ENCODE data around the gene ASF1A. TPM values are rescaled to one million over a fixed set of nuclear protein-coding genes. Genes with fewer than 3 reads are reported as not detected.

ASF1A gene
- total and polyA plus RNA-seq, 2 experiments from 2014 or later, result 15.5 to 21.5 TPM

DNA sequence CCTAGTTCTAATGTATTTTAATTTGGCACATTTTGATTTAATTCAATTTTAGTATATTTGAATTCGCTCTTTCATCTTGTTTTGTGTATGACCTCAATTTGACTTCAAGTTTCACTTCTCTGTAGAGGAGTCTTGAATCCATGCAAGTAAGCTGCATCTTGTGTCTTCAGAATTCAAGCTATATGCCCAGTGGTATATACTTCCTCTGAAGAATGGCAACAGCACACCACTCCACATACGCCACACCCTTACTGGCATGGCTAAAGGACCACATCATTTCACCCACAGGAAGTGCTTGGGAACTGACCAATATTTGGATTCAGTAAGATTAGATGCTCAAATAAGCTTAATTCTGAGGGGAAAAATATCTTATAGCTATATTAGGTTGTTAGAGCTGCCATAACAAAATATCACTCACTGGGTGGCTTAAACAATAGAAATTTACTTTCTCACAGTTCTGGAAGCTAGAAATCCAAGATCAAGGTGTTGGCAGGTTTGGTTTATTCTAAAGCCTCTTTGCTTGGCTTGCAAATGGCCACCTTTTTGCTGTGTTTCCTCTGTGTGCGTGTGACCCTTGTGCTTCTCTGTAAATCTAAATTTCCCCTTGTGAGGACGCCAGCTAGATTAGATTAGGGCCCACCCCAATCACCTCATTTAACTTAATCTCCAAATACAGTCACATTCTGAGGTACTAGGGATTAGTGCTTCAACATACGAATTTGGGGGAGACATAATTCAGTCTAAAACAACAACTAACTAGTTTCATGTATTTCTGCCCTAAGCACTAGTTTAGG, 2.8 kb upstream of the ASF1A start:
- in situ Hi-C loops (cut with MboI), result no loop called here
- Histone ChIP-seq H3F3A (ENCODE audit: insufficient read depth) (peaks cover 32% of the 10 kb centered on the region), H3K27ac (0 out of 2 replicates have a peak overlapping the region, but pooled peaks have one; percentile 90), H3K9me2 (ENCODE audit: insufficient read depth) (no peaks in the 10 kb centered on the region), H3K4me1 (ENCODE audit: insufficient read depth) (peaks cover 24% of the 10 kb centered on the region), H2AFZ (no peak overlapping the region), H3K9me3 (ENCODE audit: low read depth) (no peaks in the 10 kb centered on the region), H3K27me3 (replicated peaks; ENCODE audit: insufficient read depth) (no peaks in the 10 kb centered on the region), H3K9ac (no peak overlapping the region), H3K4me2 (ENCODE audit: unreplicated experiment) (peak overlapping the region; percentile 6), H4K20me1 (ENCODE audit: insufficient read depth) (no peaks in the 10 kb centered on the region), H3K36me3 (ENCODE audit: low read depth) (no peaks in the 10 kb centered on the region), H3K4me3 (no peak overlapping the region), H3K79me2 (ENCODE audit: insufficient read depth) (peaks cover 69% of the 10 kb centered on the region)
- TF ChIP-seq EZH2 (IDR thresholded peaks at IDR 0.05; ENCODE audit: insufficient read depth, poor library complexity, severe bottlenecking), result no peak
- TF ChIP-seq EZH2phosphoT487 (IDR thresholded peaks at IDR 0.05; ENCODE audit: insufficient read depth, low read depth), result no peak
- DNase-seq, result peak; percentile 26
- WGBS, 2 experiments (ENCODE audit: low coverage in 1 of 2, low lambda C conversion rate in 2 of 2, missing lambda C conversion rate in 2 of 2), result 97 to 98% methylated on average over 5 of the region's 5 CpGs

DNA sequence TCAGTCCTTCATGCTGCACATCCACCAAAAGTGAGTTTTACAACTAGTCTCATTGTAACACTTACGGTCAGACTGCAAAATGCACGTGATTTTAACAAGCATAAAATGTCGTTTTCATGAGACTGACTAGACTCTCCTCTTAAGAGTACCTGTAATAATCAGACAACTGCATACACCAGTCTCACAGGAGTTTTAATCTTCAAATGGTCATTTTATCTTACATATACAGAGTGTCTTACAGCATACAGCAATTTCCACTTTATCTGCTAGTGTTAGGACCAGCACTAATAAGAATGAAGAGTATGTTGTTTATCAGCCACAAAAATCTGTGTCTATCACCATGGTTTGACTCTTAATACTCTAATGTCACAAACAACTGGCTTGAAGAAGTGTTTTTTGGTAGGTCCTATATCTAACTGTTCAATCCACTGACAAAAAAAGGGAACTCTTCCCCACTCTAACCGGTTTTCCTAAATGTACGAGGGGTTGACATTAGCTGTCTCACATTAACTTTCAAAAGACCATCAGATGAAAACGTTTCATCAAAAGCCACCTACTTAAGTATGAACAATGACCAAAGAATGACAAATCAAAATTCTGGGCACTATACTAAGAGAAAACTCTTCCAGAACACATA, 1.5 kb upstream of the ASF1A start:
- peak overlapping the region; percentile 87 for H3K4me2 ChIP-seq (ENCODE audit: unreplicated experiment)
- in situ Hi-C loops (cut with MboI), result no loop called here
- peak; percentile 55 for DNase-seq
- H4K20me1 ChIP-seq (ENCODE audit: insufficient read depth), result no peaks in the 10 kb centered on the region
- peak overlapping the region; percentile 89 for H3K9ac ChIP-seq
- peaks cover 69% of the 10 kb centered on the region for H3K79me2 ChIP-seq (ENCODE audit: insufficient read depth)
- H3K27ac ChIP-seq, result peak overlapping the region; percentile 90
- TF ChIP-seq EZH2 (IDR thresholded peaks at IDR 0.05; ENCODE audit: insufficient read depth, poor library complexity, severe bottlenecking), result no peak
- TF ChIP-seq EZH2phosphoT487 (IDR thresholded peaks at IDR 0.05; ENCODE audit: insufficient read depth, low read depth), result no peak
- H3F3A ChIP-seq (ENCODE audit: insufficient read depth), result peaks cover 40% of the 10 kb centered on the region
- H2AFZ ChIP-seq, result peak overlapping the region; percentile 90
- H3K27me3 ChIP-seq (replicated peaks; ENCODE audit: insufficient read depth), result no peaks in the 10 kb centered on the region
- no peaks in the 10 kb centered on the region for H3K9me3 ChIP-seq (ENCODE audit: low read depth)
- H3K4me1 ChIP-seq (ENCODE audit: insufficient read depth), result peaks cover 27% of the 10 kb centered on the region
- H3K9me2 ChIP-seq (ENCODE audit: insufficient read depth), result no peaks in the 10 kb centered on the region
- no peaks in the 10 kb centered on the region; the same call in 1 of the 2 replicates for H3K36me3 ChIP-seq (ENCODE audit: low read depth)
- H3K4me3 ChIP-seq, result peak overlapping the region; percentile 95
- WGBS, 2 experiments (ENCODE audit: low coverage in 1 of 2, low lambda C conversion rate in 2 of 2, missing lambda C conversion rate in 2 of 2), result 28 to 30% methylated on average over 6 of the region's 6 CpGs

DNA sequence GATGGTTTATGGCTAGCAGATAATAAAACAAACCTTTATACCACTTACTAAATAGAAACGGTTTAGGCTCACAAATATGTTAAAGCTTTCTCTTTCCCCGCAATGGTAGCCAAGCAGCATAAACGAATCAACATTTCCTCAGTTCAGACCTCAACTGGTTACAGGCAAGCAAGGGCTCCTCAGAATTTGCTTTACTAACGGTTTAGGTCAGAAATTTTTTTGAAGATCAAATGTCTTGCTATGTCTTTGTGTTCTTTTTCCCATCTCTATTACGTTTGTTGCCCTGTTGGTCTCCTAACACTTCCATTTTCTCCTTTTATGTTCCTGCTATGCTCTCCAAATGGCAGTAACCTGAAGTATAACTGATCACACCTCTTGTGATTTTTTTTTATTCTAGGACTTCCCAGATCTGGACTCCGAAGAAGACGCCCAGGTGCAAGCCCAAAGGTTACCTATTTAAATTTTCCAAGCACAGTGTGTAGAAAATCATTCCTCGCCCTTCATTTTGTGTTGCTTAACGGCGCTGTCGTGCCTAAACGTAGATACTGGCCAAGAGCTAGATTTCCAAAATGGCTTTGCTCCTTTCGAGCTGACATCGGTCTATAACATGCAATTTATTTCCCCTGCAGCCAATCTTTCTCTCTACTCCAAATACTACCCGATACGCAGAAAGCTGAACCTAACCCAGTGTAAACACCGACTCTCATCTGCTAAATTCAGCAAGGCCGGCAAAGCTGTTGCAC, 717 bp upstream of the ASF1A start:
- Histone ChIP-seq H4K20me1 (ENCODE audit: insufficient read depth) (no peaks in the 10 kb centered on the region), H2AFZ (peak overlapping the region; percentile 90), H3K9ac (peak overlapping the region; percentile 89), H3K27me3 (replicated peaks; ENCODE audit: insufficient read depth) (no peaks in the 10 kb centered on the region), H3K27ac (peak overlapping the region; percentile 90), H3K9me2 (ENCODE audit: insufficient read depth) (no peaks in the 10 kb centered on the region), H3K36me3 (ENCODE audit: low read depth) (no peaks in the 10 kb centered on the region; the same call in 1 of the 2 replicates), H3K4me1 (ENCODE audit: insufficient read depth) (peaks cover 27% of the 10 kb centered on the region), H3K79me2 (ENCODE audit: insufficient read depth) (peaks cover 69% of the 10 kb centered on the region), H3K4me2 (ENCODE audit: unreplicated experiment) (peak overlapping the region; percentile 87), H3K4me3 (peak overlapping the region; percentile 95), H3F3A (ENCODE audit: insufficient read depth) (peaks cover 40% of the 10 kb centered on the region), H3K9me3 (ENCODE audit: low read depth) (no peaks in the 10 kb centered on the region)
- 0 to 1% methylated on average over 18 of the region's 18 CpGs for WGBS, 2 experiments (ENCODE audit: low coverage in 1 of 2, low lambda C conversion rate in 2 of 2, missing lambda C conversion rate in 2 of 2)
- TF ChIP-seq EZH2 (IDR thresholded peaks at IDR 0.05; ENCODE audit: insufficient read depth, poor library complexity, severe bottlenecking) (no peak), EZH2phosphoT487 (IDR thresholded peaks at IDR 0.05; ENCODE audit: insufficient read depth, low read depth) (no peak)
- peak; percentile 87 for DNase-seq
- in situ Hi-C loops (cut with MboI), result no loop called here

All from GM23248 (cell line).